Caki2 (cell line): Measurements from ENCODE around the gene USP24. TPM values are rescaled to one million over a fixed set of nuclear protein-coding genes. Genes with fewer than 3 reads are reported as not detected.
"Not testable (repeated sequence)": the region's sequence is repeated elsewhere in the genome, so short reads cannot be mapped to it uniquely, and the experiment has no call there.

Source experiments
- DNase-seq: peaks from one replicate; pipeline ENCODE4 v3.0.0-alpha.2; 2015; ENCODE audit warnings: low read depth
- in situ Hi-C: cut with HindIII; loops from 2 replicates; pipeline ENCODE4 v1.10.0; 2016; ENCODE audit warnings: low sequenced_read_pairs, low pct_unique_long_range_greater_than_20kb, mixed read lengths
- total RNA-seq: library from RNA; depleted of rRNA; stranded (reverse); fragments of >200 nt; shearing (Covaris generic); gene quantifications from 2 replicates; pipeline ENCODE4 v1.2.3, GENCODE V29; 2014; ENCODE audit warnings: low replicate concordance

The USP24 gene
- total RNA-seq, 1 experiment from 2014 or later: 13.0 TPM

DNA sequence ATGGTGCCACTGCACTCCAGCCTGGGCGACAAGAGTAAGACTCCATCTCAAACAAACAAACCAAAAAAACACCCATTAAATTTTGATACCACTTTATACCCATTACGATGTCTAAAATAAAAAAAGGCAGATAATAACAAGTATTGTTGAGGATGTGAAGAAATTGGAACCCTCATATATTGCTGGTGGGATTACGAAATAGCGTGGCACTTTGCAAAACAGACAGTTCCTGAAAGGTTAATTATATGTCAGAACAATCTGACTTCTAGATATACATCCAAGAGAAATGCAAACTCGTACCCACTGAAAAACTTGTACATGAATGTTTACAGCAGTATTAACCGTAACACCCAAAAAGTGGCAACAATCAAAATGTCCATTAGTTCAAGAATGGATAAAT is 70.3 kb downstream of the USP24 start:
- in situ Hi-C loops: no loop called here
- DNase-seq: no peak

DNA sequence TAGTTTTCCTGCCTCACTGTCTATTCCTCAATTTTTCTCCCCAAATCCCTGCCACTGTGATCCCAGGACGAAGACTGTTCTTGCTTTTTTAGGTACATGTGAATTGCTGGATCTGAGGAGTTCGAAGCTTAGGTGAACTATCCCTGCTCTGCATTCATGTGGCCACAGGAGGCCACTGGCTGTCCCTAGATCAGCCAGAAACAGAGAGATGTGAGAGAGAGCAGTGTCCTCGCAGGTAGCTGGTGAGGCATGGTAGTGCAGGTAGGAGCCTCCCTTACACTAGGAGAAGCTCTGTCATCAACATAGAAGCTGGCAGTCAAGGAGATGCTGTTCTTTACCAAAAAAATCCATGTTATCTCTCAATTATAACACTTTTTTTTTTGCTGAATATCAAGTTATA is 71.5 kb downstream of the USP24 start:
- in situ Hi-C loops: no loop called here
- DNase-seq: peak; percentile 10

DNA sequence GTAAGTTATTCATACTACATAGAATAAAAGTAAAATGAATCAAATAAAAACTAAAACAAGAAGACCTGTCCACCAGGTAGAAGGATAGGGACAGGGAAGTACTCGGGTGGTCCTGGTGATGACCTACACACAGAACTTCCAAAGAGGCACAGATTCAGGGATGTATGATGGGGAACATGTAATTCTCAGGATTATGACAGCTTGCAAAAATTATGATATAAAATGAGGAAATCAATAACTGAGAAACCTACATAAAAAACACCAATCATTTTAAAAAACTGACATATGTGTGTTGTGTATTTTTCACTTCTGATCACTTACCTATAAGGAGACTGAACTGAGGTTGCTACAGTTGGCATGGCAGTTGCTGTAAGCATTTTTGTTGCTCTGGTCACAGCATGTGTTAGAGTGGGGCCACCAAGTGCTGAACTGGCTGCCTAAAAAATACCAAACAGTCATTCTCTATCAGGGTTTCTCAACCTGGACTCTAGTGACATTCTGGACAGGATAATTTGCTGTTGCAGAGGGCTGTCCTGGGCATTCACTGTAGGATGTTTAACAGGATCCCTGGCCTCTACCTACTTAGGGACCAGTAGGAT is 73.8 kb downstream of the USP24 start:
- in situ Hi-C loops: no loop called here
- DNase-seq: no peak

DNA sequence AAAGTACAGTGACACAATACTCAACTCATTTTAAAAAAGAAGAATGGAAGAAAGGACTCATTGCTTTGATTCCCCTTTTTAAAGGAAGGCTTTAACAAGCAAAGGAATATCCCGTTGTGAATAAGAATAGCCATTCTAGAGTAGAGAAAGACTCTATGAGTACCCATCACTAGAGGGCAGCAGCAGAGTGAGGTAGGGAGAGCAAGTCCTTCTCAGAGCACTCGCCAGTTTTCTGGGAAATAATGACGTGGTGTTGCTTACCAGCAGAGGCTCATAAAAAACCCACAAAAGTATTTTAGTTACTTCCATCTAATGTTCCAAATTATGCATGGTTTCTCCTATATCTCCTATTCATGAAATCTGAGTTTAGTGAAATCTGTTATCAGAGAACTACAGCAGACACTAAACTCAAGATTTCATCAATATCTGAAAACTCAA is 74.6 kb downstream of the USP24 start:
- in situ Hi-C loops: no loop called here
- peak; percentile 63 for DNase-seq

DNA sequence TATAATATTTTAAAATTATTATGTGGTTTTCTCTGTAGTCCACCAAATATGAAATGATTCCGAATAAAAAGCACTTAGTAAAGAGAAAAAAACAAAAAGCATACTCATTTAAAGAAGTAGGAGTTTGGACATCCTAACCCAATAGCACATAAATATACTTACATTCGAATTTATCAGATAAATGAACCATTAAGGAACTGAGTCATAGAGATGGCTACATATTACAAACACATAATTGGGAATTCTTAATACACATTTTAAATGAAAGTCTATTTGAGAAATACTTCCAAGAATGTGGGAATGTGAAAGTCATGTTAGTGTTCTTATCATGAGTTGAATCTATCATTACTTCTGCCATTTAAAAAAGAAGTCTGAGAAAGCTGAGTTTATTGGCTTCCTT is 75.0 kb downstream of the USP24 start:
- in situ Hi-C loops: no loop called here
- no peak for DNase-seq

DNA sequence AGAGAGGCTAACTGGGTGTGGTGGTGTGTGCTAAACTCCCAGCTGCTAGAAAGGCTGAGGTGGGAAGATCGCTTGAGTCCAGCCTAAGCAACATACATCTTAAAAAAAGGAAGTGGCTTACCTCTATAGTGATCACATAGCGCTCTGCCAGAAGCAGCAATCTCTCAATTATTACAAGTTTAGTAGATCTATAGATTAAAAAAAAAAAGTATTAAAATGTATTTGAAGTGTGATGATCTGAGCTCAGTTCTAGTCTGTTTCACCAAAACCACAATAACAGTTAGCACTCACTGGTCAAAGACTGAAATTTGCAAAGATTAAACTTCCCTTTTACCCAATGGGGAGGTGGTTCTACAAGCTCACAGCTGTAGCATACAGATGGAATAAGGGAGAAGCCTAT is 76.3 kb downstream of the USP24 start:
- no peak for DNase-seq
- in situ Hi-C loops: no loop called here

DNA sequence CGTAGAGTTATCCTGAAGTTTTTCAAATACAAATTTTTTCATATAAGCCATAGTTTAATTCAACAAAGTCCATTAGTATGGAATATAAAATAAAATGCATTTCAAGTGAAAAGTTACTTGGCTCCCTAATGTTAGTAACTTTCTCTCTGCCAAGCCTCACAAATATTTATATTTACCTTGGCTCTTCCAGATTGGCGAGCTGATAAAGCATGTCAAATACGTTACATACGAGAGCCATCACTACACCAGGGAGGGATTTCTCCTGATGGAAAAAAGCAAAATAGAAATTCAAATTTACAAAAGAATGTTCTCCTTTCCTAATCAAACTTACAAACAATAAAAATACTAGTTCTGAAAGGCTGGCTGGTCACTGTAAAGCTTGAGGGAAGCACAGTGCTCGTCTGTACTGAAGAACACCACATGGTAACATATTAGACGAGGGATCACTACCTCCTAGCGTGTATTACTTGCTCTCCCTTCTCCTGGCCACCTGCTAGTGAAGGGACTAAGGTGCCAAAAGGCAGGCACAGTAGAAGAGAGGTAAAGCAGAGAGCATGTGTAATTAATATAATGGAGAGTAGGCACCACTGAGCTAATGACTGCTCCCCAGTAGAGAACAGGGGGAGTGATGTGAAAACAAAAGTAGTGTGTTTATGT is 80.9 kb downstream of the USP24 start:
- in situ Hi-C loops: no loop called here
- DNase-seq: no peak

DNA sequence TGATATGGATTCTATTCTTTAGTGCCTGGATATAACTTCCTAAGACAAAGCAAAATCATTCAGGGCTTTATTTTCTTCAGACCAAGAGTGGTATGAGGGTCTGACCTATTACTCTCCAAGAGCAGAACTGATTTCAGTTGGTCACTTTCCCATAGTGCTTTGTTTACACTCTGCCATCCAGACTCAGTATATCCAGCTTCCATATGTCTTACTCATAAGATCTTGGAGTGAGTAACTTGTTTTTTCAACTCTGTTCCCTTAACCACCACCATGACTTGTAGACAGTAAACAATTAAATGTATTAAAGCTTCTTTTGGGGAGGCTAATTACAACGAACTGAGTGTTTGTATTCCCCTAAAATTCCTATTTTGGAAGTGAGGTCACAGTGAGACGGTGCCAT is 83.4 kb downstream of the USP24 start:
- peak; percentile 18 for DNase-seq
- in situ Hi-C loops: no loop called here

DNA sequence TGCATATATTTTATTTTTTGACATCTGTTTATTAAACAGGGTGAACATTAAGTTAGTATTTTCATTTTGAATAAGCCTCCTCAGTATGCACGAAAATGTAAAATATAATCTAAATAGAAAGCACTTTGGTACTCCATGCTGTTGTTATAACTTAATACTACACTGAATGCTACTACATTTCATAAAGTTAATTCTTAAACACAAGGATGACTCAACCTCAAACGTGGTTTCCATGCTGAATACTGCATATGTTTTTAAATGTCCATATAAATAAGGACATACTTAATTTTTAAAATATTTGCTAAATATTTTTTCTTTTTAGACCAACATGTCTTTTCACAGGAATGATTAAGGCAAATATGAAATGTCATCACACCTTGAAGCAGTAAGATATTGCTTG is 83.9 kb downstream of the USP24 start:
- in situ Hi-C loops: no loop called here
- DNase-seq: peak; percentile 7

DNA sequence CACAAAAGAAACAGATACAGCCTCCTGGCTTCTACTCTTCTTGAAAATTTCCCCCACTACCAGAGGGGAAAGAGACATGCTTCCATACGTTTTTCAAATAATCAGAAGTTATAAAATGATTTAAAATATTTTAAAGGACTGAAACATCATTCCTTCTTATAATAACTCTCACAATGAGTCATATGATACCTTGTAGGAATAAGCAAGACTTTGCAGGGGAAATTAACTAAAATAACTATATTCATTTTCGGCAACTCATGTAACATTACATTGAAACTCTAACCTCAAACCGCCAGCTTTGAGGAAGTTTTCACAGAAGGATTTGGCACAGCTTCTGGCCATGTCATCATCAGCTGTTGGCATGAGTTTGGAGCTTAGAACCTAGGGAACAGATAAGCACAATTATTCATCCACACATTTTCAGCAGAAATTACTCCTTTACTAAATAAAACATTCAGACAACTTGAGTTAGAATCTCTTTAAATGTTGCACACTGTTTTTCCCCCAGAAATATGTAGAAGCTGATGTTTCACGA is 85.9 kb downstream of the USP24 start:
- in situ Hi-C loops: no loop called here
- peak; percentile 2 for DNase-seq

DNA sequence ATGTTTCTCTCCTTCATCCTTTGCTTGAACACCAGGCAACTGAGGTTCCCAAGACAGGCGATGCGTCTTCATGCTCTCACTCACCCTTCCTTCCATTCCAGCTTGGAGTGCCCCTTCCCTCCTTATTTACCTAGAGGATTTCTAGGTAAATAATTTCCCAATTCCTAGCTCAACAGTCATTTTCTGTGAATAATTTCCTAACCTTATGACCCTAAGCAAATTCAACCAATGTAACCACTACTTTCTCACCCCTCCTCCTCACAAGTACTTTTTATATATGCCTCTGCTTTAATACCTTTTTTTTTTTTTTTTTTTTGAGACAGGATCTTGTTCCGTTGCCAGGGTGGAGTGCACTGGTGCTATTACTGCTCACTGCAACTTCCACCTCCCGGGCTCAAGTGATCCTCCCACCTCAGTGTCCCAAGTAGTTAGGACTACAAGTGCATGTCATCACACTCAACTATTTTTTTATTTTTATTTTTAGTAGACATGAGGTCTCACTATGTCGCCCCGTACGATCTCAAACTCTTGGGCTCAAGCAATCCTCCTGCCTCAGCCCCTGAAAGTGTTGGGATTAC is 86.7 kb downstream of the USP24 start:
- in situ Hi-C loops: no loop called here
- DNase-seq: peak; percentile 94

DNA sequence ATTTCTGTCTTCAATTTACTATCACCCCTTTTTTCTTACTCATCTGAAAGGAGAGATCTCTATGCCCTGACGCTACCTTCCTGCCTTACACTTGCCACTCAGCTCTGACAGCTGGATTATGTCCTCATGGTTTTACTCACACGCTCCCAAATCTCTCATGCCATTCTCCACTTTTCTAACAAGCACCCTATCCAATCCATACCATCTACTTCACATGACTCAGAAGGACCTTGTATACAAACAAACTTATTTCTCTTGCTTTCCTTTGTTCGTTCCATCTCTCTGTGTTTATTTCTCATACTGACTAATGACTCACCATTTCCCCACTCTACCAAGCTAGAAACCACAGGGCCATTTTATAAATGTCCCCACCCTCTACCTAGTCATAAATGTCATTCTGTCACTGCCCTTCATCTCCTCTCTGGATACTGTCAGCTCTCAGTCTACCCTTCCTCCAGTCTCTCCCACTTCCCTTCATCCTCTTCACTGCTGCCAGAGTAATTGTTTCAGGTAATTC is 87.3 kb downstream of the USP24 start:
- in situ Hi-C loops: no loop called here
- DNase-seq: peak; percentile 82

DNA sequence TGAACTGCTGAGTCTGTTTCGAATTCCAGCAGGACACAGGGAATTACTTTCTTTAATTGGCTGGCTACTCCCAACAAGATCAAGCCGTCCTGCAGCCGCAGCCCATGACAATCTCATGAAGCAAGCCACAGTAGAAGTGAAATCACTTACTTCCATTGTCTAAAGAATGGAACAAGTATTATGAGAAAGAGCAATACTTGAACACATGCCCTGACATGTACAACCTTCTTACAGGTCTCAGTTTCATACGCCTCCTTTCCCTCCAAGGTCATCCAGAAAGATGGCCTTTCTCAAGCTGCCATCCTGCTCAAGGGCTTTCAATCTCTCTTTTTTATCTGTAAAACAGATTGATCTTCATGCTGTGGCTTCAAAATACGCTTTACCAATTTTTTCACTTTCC is 90.7 kb downstream of the USP24 start:
- in situ Hi-C loops: no loop called here
- DNase-seq: no peak

DNA sequence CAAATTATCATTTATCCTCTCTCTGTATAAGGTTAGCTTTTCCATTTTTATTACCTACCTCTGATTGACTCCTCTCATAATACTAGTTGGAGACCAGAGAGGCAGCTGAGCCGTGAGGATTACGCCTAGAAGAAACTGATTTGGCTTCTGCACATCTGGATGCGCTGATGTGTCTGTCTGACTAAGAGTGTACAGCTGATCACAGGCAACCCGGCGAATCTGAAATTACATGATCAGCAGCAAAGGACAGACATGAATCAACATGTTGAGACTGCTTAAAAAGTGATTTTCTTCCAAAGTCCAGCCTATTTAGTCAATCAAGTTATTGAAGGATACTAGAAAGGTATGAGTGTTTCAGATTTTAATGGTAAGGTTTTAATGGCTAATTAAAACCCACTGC is 94.6 kb downstream of the USP24 start:
- in situ Hi-C loops: no loop called here
- no peak for DNase-seq

DNA sequence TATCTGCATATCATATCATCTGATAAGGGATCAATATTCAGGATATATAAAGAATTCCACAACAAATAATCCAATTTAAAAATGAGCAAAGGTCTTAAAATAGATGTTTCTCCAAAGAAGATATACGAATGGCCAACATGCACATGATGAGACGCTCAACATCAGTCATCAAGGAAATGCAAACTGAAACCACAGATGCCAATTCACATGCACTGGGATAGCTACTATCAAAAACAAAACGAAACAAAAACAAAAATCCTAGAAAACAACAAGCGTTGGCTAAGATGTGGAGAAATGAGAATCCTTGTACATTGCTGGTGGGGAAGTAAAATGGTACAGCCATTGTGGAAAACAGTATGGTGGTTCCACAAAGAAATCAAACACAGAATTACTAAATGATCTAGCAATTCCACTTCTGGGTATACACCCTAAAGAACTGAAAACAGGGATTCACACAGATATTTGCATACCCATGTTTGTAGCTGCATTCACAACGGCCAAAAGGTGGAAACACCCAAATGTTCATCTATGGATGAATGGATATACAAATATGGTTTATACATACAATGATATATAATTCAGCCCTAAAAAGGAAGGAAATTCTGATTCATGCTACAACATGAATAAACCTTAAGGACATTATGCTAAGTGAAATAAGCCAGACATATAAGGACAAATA is 96.4 kb downstream of the USP24 start:
- in situ Hi-C loops: no loop called here
- no peak for DNase-seq

DNA sequence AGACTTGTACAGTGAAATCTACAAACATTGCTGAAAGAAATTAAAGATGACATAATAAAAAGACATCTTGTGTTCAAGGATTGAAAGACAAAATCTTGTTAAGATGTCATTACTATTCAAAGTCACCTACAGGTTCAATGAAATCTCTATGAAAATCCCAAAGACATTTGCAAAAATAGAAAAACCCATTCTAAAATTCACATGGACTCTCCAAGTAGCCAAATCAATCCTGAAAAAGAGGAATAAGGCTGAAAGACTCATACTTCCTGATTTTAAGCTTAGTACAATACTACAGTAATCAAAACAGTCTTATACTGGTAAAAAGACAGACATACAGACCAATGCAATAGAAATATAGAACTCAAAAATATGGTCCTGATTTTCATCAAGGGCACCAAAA is 97.2 kb downstream of the USP24 start:
- DNase-seq: no peak
- in situ Hi-C loops: no loop called here

DNA sequence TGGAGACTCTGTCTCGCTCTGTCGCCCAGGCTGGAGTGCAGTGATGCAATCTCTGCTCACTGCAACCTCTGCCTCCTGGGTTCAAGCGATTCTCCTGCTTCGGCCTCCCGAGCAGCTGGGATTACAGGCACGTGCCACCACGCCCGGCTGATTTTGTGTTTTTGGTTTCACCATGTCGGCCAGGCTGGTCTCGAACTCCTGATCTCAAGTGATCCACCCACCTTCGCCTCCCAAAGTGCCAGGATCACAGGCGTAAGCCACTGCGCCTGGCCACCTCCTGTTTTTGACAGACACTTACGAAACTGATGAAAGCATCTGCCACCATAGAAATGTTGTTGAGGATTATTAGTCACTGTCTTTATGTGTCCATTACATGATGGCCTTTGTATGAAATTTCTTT is 106.2 kb downstream of the USP24 start:
- in situ Hi-C loops, DNase-seq: not testable (repeated sequence)

DNA sequence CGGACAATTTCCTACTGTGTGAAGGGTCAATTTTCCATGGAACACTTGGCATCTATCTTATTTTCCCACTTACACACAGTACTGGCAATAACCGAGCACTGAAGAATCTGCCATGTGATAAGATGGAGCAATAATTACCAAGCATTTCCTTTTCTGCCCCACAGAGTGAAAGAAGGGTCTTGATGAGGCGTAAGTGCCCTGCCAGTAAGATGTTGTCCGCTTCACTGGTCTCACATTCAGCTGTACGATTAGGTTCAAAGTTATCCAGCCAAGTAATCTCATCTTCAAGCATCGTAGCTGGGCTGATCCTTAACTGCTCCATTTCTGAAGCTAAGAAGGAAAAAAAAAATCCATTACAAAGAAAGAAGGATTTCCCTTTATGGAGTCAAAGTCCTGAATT is 108.1 kb downstream of the USP24 start:
- in situ Hi-C loops: no loop called here
- no peak for DNase-seq

DNA sequence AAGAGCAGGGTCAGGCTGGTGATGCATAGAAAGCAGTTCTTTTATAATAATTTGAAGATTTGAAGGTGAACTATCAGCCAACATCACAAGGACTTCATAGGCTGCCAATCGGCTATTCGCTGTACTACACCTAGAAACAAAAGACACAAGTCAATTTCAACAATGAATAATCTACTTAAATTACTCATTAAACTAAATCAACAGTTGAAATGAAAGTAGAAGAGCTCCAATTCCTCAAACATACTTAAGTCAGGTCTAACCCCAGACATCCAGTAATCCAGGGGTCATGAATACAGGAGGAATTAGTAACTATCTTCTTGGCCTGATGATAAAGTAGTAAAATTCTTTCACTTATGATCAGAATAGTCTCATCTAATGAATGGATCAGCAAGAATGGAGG is 111.3 kb downstream of the USP24 start:
- no peak for DNase-seq
- in situ Hi-C loops: no loop called here
